ENCODE measurements around the gene CXCL13.

The CXCL13 gene

GRCh38 chr4:77601614-77602187 is 3.9 kb upstream of the CXCL13 start:
- TF ChIP-seq CTCF (IDR thresholded peaks at IDR 0.05; ENCODE audit: insufficient read depth, low read depth, low read length, missing control alignments) = no peak
- H3K4me3 ChIP-seq (ENCODE audit: low read length) = no peak overlapping the region
- DNase-seq (ENCODE audit: low read depth) = peak; percentile 74

- no peak for TF ChIP-seq CTCF (IDR thresholded peaks at IDR 0.05; ENCODE audit: insufficient read depth, low read depth, low read length, missing control alignments)
- DNase-seq (ENCODE audit: low read depth) = no peak
- no peak overlapping the region for H3K4me3 ChIP-seq (ENCODE audit: low read length)
These were observed 7.6 kb downstream of the CXCL13 start for GRCh38 chr4:77613267-77613666.

GRCh38 chr4:77615153-77615552 is 9.5 kb downstream of the CXCL13 start:
- no peak overlapping the region for H3K4me3 ChIP-seq (ENCODE audit: low read length)
- TF ChIP-seq CTCF (IDR thresholded peaks at IDR 0.05; ENCODE audit: insufficient read depth, low read depth, low read length, missing control alignments) = no peak
- DNase-seq (ENCODE audit: low read depth) = no peak

- no peak for TF ChIP-seq CTCF (IDR thresholded peaks at IDR 0.05; ENCODE audit: insufficient read depth, low read depth, low read length, missing control alignments)
- peak; percentile 96 for DNase-seq (ENCODE audit: low read depth)
- H3K4me3 ChIP-seq (ENCODE audit: low read length) = no peak overlapping the region
These were observed 11.6 kb downstream of the CXCL13 start for GRCh38 chr4:77617203-77617602.

- TF ChIP-seq CTCF (IDR thresholded peaks at IDR 0.05; ENCODE audit: insufficient read depth, low read depth, low read length, missing control alignments) = peak; percentile 90
- peak; percentile 77 for DNase-seq (ENCODE audit: low read depth)
- no peak overlapping the region for H3K4me3 ChIP-seq (ENCODE audit: low read length)
These were observed 13.0 kb downstream of the CXCL13 start for GRCh38 chr4:77618383-77619241.

GRCh38 chr4:77619408-77619807 is 13.8 kb downstream of the CXCL13 start:
- no peak for DNase-seq (ENCODE audit: low read depth)
- peak; percentile 29 for TF ChIP-seq CTCF (IDR thresholded peaks at IDR 0.05; ENCODE audit: insufficient read depth, low read depth, low read length, missing control alignments)
- no peak overlapping the region for H3K4me3 ChIP-seq (ENCODE audit: low read length)
